Smooth muscle cell of the coronary artery (primary cell): ENCODE results near the gene FAM120B. TPM values are rescaled to one million over a fixed set of nuclear protein-coding genes. Genes with fewer than 3 reads are reported as not detected.

Source experiments
- total RNA-seq: library from RNA; depleted of rRNA; stranded (reverse); fragments of >200 nt; gene quantifications from 2 replicates; pipeline ENCODE4 v1.2.3, GENCODE V29; 2014; ENCODE audit warnings: low replicate concordance

The FAM120B gene, protein sequence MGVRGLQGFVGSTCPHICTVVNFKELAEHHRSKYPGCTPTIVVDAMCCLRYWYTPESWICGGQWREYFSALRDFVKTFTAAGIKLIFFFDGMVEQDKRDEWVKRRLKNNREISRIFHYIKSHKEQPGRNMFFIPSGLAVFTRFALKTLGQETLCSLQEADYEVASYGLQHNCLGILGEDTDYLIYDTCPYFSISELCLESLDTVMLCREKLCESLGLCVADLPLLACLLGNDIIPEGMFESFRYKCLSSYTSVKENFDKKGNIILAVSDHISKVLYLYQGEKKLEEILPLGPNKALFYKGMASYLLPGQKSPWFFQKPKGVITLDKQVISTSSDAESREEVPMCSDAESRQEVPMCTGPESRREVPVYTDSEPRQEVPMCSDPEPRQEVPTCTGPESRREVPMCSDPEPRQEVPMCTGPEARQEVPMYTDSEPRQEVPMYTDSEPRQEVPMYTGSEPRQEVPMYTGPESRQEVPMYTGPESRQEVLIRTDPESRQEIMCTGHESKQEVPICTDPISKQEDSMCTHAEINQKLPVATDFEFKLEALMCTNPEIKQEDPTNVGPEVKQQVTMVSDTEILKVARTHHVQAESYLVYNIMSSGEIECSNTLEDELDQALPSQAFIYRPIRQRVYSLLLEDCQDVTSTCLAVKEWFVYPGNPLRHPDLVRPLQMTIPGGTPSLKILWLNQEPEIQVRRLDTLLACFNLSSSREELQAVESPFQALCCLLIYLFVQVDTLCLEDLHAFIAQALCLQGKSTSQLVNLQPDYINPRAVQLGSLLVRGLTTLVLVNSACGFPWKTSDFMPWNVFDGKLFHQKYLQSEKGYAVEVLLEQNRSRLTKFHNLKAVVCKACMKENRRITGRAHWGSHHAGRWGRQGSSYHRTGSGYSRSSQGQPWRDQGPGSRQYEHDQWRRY
- total RNA-seq: 10.1 and 12.3 TPM in 2 replicates

DNA sequence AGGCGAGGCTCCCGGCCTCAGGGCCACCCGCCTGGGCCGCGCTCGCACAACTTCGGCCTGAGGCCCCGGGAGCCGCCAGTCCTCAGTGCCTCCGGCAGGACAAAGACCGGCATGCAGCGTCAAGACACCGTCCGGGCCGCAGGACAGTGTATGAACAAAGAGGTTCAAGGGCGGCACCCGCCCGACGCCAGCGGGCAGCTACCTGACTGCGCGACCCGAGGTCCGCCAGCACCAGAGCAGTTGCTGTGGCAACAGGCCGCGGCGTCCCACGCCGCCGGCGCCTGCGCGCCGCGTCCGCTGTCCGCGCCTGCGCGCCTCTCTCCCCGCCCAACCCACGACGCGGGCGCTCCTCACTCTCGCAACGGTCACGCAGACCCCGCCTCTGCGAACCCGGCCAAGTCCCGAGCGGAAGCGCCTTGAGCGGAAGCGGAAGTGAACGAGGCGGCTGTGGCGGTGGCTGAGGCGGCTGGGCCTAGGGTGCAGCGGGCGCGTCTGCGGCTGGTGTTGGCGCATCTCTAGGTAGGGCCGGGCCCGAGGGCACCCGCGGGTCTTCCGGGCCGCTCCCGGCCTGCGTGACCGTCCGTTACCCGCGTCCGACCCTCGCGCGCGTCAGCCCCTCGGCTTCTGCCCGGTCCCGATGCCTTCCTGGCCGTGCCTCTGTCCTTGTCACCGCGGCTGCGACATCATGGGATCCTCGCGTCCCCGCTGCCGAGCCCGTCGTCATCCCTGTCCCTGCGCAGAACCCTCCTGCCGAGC lies at the start of gene FAM120B:
FAM120B (plus strand) TSS at position 435 of the 756 bp plus-strand sequence. CDS start 10,633 bp downstream, outside the sequence.

DNA sequence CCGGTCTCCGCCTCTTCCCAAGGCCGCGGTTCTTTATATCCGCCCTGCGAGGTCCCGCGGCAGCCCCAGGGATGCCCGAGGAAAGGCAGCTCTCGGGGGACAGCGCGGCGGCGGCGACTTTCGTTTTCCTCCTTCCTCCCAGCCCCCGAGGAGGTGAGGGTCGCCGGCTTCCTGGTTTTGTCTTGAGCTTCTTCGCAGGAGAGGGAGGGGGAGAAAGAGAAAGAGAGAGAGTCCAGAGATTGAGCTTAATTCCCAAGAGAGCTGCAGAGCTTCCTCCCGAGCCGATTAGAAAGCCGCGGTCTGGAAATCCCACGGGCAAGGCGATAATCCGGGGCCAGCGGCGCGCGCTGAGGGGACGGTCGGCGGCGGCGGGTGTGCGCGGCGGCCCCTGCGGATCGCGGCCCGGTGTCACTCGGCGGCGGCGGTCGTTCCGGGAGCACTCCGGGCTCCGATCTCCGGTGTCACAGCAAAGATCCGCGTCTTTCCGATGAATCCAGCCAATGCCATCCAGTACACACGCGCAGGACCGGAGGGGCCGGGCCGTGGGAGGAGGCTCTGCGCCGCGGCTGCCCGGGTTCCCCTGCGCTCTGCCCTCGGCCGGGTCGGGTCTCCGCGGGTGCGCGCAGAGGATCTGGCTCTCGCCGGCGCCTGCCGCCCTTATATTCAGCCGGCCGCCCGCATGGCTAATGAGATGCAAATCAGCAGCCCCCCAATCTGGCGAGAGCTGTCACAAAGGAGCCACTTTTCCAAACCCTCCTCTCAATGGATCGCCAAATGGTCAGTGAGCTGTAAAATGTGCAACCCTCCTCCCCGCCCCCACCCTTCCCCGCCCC lies 16.0 kb upstream of the FAM120B start, which contains the start of gene DLL1:
DLL1 (minus strand) TSS at position 783 of the 833 bp plus-strand sequence. CDS start 939 bp downstream, outside the sequence.

Other genes with a start within 250 kb of the FAM120B start
- gene DLL1, start 15.7 kb upstream of the FAM120B start, total RNA-seq: 0.38 and 1.8 TPM in 2 replicates
- 182 and 350 TPM in 2 replicates for gene PSMB1, start 246.5 kb downstream of the FAM120B start, total RNA-seq
- 8.3 and 11.0 TPM in 2 replicates for gene TBP, start 247.6 kb downstream of the FAM120B start, total RNA-seq